HG02678 (cell line): ENCODE measurements around the gene ST7L.

ENCODE experiments used
- ATAC-seq: cut with Tn5 transposase; IDR thresholded peaks from one replicate; pipeline ENCODE4 v1.9.1; 2021; ENCODE audit warnings: mild to moderate bottlenecking, moderate library complexity; ENCODE audit not compliant: unreplicated experiment

The ST7L gene

GRCh38 chr1:112518186-112518585, 100.8 kb downstream of the ST7L start:
- ATAC-seq, result no peak

GRCh38 chr1:112517646-112518045, 101.3 kb downstream of the ST7L start:
- no peak for ATAC-seq

- no peak for ATAC-seq
These were observed 101.7 kb downstream of the ST7L start for GRCh38 chr1:112517231-112517630.

GRCh38 chr1:112516141-112516540, 102.8 kb downstream of the ST7L start:
- ATAC-seq, result no peak

- ATAC-seq, result no peak
These were observed 103.5 kb downstream of the ST7L start for GRCh38 chr1:112515311-112516009.

GRCh38 chr1:112514901-112515300, 104.0 kb downstream of the ST7L start:
- no peak for ATAC-seq

- ATAC-seq, result no peak
These were observed 105.7 kb downstream of the ST7L start for GRCh38 chr1:112513112-112513870.

GRCh38 chr1:112511897-112512296, 107.0 kb downstream of the ST7L start:
- ATAC-seq, result no peak

GRCh38 chr1:112510340-112510739, 108.6 kb downstream of the ST7L start:
- no peak for ATAC-seq

- no peak for ATAC-seq
These were observed 109.2 kb downstream of the ST7L start for GRCh38 chr1:112509660-112510178.

GRCh38 chr1:112509005-112509659, 109.8 kb downstream of the ST7L start:
- ATAC-seq, result peak; percentile 24

- ATAC-seq, result peak; percentile 50
These were observed 110.5 kb downstream of the ST7L start, which contains the start of gene WNT2B for GRCh38 chr1:112508278-112509004. WNT2B (plus strand) TSS chr1:112508965; CDS start chr1:112509263, 298 bp downstream.

- no peak for ATAC-seq
These were observed 111.0 kb downstream of the ST7L start for GRCh38 chr1:112507921-112508277.

GRCh38 chr1:112507336-112507735, 111.6 kb downstream of the ST7L start:
- ATAC-seq, result no peak

GRCh38 chr1:112506731-112507130, 112.2 kb downstream of the ST7L start:
- no peak for ATAC-seq

- ATAC-seq, result no peak
These were observed 112.6 kb downstream of the ST7L start for GRCh38 chr1:112506306-112506705.

- ATAC-seq, result no peak
These were observed 113.1 kb downstream of the ST7L start for GRCh38 chr1:112505878-112506277.

GRCh38 chr1:112505400-112505785, 113.5 kb downstream of the ST7L start:
- ATAC-seq, result no peak

GRCh38 chr1:112504661-112505399, 114.1 kb downstream of the ST7L start:
- ATAC-seq, result no peak

- no peak for ATAC-seq
These were observed 114.8 kb downstream of the ST7L start for GRCh38 chr1:112504001-112504660.
